ENCODE results near the gene LRRC38.
"Not testable (repeated sequence)": the region's sequence is repeated elsewhere in the genome, so short reads cannot be mapped to it uniquely, and the experiment has no call there.

LRRC38 gene

GRCh38 chr1:13456904-13457532 lies 56.8 kb downstream of the LRRC38 start:
- DNase-seq, result no peak

GRCh38 chr1:13451399-13451965 lies 62.3 kb downstream of the LRRC38 start:
- no peak for DNase-seq

GRCh38 chr1:13450204-13450603 lies 63.6 kb downstream of the LRRC38 start:
- DNase-seq, result no peak

- no peak for DNase-seq
These were observed 70.3 kb downstream of the LRRC38 start for GRCh38 chr1:13443335-13443979.

- not testable (repeated sequence) for DNase-seq
These were observed 74.6 kb downstream of the LRRC38 start for GRCh38 chr1:13439104-13439783.

- DNase-seq, result no peak
These were observed 78.3 kb downstream of the LRRC38 start for GRCh38 chr1:13435458-13435857.

- DNase-seq, result not testable (repeated sequence)
These were observed 80.0 kb downstream of the LRRC38 start for GRCh38 chr1:13433694-13434358.

GRCh38 chr1:13432251-13432650 lies 81.6 kb downstream of the LRRC38 start:
- DNase-seq, result no peak

GRCh38 chr1:13430495-13430894 lies 83.3 kb downstream of the LRRC38 start:
- no peak for DNase-seq
